Measurements from ENCODE around the gene MAPRE2.

DNA sequence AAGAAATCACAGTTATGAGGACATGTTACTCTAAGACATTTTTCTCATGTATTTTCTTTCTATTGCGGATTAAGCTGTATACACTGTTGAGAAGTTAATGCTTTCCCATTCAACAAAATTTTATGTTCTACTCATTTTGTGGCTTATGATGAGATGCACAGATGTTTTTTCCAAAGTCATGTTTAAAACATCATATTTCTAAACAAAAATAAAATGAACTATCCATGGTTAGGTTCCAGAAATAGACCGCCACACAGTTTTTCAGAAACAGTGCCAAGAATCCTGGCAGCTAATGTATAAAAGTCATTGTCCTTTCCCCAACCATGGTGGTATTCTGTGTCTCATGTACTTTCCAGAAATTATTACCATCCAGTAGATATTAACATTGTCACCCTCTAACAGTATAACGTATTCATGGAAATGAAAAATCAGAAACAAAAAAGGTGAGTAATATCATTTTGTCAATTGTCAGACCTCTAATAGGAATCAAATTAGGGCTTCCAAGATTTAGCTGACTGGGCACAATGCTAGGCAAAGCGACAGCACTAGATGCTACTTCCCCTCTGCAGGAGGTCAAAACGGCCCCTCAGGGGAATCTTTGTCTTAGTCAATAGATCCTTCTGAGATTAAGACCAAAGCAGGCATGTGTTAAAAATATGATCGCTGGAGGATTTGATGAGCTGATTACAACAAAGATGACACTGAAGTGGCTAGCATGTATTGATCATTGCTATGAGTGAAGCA lies 145.2 kb downstream of the MAPRE2 start:
- TF ChIP-seq, protein P1, sequence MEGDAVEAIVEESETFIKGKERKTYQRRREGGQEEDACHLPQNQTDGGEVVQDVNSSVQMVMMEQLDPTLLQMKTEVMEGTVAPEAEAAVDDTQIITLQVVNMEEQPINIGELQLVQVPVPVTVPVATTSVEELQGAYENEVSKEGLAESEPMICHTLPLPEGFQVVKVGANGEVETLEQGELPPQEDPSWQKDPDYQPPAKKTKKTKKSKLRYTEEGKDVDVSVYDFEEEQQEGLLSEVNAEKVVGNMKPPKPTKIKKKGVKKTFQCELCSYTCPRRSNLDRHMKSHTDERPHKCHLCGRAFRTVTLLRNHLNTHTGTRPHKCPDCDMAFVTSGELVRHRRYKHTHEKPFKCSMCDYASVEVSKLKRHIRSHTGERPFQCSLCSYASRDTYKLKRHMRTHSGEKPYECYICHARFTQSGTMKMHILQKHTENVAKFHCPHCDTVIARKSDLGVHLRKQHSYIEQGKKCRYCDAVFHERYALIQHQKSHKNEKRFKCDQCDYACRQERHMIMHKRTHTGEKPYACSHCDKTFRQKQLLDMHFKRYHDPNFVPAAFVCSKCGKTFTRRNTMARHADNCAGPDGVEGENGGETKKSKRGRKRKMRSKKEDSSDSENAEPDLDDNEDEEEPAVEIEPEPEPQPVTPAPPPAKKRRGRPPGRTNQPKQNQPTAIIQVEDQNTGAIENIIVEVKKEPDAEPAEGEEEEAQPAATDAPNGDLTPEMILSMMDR (IDR thresholded peaks at IDR 0.05) = no peak
- TF ChIP-seq ZFX (IDR thresholded peaks at IDR 0.05; ENCODE audit: borderline replicate concordance) = no peak
